Adipocyte (in vitro differentiated cells): Measurements from ENCODE around the gene SPTBN2.

Experiments used
- DNase-seq: peaks from one replicate; pipeline ENCODE4 v3.0.0-alpha.2; 2015; ENCODE audit warnings: low read depth
- H3K27me3 ChIP-seq: replicated peaks from 2 replicates; pipeline ENCODE4 v1.7.0; 2013; ENCODE audit warnings: mild to moderate bottlenecking, low read length, moderate library complexity; ENCODE audit not compliant: control insufficient read depth, insufficient read depth
- H3K36me3 ChIP-seq: 2 replicates; pipeline ENCODE4 v1.7.0; 2013; ENCODE audit warnings: low read length, mild to moderate bottlenecking, moderate library complexity; ENCODE audit not compliant: control insufficient read depth, insufficient read depth, severe bottlenecking
- H3K4me1 ChIP-seq: 2 replicates; pipeline ENCODE4 v1.7.0; 2013; ENCODE audit warnings: mild to moderate bottlenecking, low read length, moderate library complexity; ENCODE audit not compliant: control insufficient read depth, insufficient read depth
- H3K4me3 ChIP-seq: 2 replicates; pipeline ENCODE4 v1.7.0; 2013; ENCODE audit warnings: mild to moderate bottlenecking, low read length, moderate library complexity
- H3K9ac ChIP-seq: 2 replicates; pipeline ENCODE4 v1.7.0; 2013; ENCODE audit warnings: mild to moderate bottlenecking, low read length, moderate library complexity
- H3K9me3 ChIP-seq: 2 replicates; pipeline ENCODE4 v1.7.0; 2013; ENCODE audit warnings: mild to moderate bottlenecking, low read length, moderate library complexity; ENCODE audit not compliant: control insufficient read depth

The SPTBN2 gene

DNA sequence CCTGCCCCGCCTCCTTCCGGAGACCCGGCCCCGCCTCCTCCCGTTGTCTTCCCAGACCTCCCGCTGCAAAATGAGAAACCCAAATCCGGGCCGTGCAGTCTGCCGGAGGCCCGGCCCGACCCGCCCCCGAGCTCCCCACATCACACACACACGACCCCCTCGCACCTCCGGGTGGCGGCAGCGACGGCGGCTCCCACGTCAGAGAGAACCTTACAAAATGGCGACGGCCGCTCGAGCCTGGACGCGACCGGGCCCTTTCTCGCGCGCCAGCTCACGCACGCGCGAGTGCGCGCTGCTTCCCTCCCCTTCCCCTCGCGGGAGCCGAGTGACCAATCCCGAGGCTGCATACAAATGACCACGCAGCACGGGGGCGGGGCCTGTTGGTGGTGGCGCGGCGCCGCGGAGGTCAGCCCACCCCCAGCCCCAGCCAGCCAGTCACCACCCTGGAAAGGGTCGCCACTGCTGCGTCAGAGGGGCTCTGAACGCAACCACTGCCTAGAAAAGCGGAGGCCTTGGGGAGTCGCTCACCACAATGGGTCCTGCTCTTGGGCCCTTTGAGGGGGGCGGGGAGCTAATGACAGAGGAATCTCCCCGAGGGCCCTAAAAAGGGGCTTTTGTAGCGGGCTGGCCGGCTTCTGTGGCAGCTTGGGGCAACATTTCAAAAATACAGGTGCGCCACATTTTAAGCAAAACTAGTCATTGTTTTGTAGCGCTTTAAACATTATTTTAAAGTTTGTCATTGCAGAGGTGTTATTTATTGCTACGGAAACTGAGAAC lies 51.2 kb downstream of the SPTBN2 start, which contains the start of gene RBM4B:
Gene RBM4B (minus strand): TSS at position 289 of the 777 bp plus-strand sequence. CDS start 808 bp downstream, outside the sequence.
- Histone ChIP-seq H3K4me3 (peak within 1 kb of the TSS; percentile 81), H3K9ac (peak within 1 kb of the TSS; percentile 91), H3K4me1 (peaks cover 25% of the 10 kb centered on the region), H3K9me3 (no peaks in the 10 kb centered on the region), H3K36me3 (peaks cover 13% of the 10 kb centered on the region), H3K27me3 (no peaks in the 10 kb centered on the region)
- DNase-seq, result peak; percentile 99

DNA sequence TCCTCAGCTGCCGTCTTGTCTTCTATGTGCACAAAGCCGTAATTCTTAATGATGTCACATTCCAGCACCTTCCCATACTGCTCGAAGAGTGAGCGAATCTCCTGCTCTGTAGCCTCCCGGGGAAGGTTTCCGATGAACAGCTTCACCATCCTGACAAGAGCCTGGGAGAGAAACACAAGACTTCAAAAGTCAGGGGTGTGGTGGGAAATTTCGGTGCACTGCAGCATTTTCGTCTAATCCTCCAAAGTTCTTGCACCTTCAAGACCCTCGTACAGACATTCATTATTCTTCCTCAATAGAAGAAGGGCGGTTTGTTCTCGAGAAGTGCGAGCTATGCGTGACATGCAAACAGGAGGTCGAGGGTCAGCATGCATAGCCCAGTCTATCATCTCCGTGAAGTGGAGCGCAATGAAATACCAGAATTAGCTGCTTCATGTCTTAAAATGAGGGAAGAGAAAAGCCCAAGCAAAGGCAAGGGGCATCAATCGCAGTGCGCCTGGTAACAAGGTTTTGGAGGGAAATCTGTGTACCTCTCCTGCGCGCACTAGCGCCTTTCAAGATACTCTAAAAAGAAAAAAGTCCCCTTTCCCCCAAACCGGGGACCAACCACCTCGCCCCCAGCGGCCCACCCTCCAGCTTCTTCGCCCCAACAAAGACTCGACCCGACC lies 52.0 kb downstream of the SPTBN2 start:
- Histone ChIP-seq H3K27me3 (no peaks in the 10 kb centered on the region), H3K4me1 (peaks cover 25% of the 10 kb centered on the region), H3K9me3 (no peaks in the 10 kb centered on the region), H3K36me3 (peaks cover 13% of the 10 kb centered on the region), H3K9ac (peak overlapping the region; percentile 91), H3K4me3 (peak overlapping the region; percentile 81)
- DNase-seq, result no peak

DNA sequence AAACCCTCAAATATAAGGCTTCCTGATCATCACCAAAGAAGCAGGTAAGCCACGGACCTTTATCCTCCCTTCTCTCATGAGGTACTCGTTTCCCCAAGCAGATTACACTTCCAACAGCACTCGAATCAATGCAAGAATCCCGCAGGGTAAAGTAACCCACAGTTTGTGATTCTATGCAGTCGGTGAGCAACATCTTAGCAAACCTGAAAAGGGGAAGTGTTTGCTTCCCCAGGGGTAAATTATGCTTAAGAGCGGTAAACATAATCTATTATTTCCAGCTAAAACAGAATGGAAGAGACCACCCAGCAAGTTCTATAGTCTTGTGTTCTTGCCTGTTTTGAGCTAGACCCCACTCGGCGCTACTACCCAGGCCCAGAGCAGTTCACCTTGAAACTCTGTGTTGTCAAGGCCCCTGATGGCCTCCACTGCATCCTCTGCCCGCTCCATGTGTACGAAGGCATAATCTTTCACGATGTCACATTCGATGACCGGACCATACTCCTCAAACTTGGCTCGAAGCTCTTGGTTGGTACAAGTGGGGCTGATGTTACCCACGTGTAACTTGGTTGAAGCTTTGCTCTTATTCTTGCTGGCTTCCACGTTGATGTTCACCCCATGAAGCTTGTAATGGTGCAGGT lies 52.6 kb downstream of the SPTBN2 start:
- H3K36me3 ChIP-seq, result peaks cover 13% of the 10 kb centered on the region
- no peak for DNase-seq
- no peak overlapping the region for H3K9ac ChIP-seq
- no peaks in the 10 kb centered on the region for H3K9me3 ChIP-seq
- H3K4me3 ChIP-seq, result peak overlapping the region; percentile 81
- H3K27me3 ChIP-seq, result no peaks in the 10 kb centered on the region
- H3K4me1 ChIP-seq, result peaks cover 25% of the 10 kb centered on the region

DNA sequence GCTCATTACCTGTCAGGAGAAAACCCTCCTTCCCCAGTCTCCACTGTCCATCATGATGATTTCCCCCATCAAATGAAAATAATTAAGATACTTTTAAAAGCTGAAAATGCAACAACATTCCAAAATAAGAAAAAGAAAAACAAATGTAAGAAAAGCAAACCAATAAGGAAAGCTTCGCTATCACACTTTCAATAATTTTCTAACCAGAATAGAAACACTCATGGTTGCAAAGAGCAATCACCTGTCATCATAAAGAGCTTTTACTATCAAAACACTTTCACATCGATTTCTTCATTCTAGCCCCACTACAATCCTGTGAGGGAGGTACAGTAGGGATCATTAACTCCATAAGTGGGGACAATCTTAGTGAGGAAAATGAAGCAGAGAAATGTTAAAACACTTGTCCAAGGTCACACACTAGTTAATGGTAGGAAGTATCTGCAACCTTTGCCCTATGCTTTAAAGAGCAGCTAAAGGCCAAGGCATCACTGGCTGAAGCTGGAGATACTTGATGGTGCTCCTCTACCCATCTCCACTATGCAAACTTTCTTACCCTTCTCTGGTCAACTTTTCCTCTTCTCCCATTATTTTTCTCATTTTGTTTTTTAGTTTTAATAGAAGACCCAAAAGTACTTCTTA lies 53.9 kb downstream of the SPTBN2 start:
- no peak overlapping the region for H3K4me3 ChIP-seq
- peaks cover 25% of the 10 kb centered on the region for H3K4me1 ChIP-seq
- H3K36me3 ChIP-seq, result peaks cover 13% of the 10 kb centered on the region

DNA sequence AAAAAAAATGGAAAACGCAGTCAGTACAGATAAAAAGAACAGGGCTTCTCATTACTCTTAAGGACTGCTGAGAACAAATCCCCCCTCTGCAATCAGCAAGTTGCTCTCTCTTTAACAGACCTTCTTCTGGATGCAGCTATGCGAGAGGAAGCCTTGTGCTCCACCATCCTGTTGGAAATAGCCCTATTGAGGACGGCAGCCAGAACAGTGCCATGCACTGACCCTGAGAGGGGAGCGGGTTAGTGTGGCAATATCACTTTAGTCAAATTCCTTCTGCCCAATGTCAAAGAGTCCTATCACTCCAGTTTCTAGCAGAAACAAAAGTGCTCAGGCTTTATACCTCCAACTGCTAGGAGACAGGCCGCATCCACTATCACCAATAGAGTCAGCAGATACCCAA lies 58.2 kb downstream of the SPTBN2 start:
- Histone ChIP-seq H3K9me3 (no peaks in the 10 kb centered on the region), H3K4me3 (no peak overlapping the region), H3K9ac (no peak overlapping the region), H3K4me1 (peaks cover 5% of the 10 kb centered on the region), H3K36me3 (peaks cover 40% of the 10 kb centered on the region), H3K27me3 (no peaks in the 10 kb centered on the region)
- DNase-seq, result no peak

More for the DNA sequence above, 53.9 kb downstream of the SPTBN2 start:
- Histone ChIP-seq H3K9ac (no peak overlapping the region), H3K27me3 (no peaks in the 10 kb centered on the region), H3K9me3 (no peaks in the 10 kb centered on the region)
- no peak for DNase-seq

DNA sequence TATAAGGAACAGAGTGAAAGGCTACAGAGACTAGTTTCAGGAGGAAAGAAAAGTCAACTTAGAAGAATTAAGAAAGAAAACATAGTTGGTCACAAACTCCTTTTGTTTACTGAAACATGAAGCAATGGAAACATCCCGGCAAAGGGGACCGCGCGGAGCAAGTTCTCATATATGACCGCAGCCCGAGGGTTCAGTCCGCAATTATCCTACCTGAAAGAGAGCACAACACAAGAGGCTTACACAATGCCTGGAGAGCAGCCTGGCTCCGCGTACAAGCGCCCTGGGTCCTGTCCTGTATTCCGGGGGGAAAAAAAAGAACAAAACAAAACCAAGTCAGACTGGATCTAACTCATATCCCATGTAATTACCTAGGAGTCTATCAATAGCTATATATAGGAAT lies 63.6 kb downstream of the SPTBN2 start:
- no peaks in the 10 kb centered on the region for H3K27me3 ChIP-seq
- no peaks in the 10 kb centered on the region for H3K9me3 ChIP-seq
- DNase-seq, result no peak
- peaks cover 6% of the 10 kb centered on the region for H3K4me1 ChIP-seq
- no peak overlapping the region for H3K9ac ChIP-seq
- H3K4me3 ChIP-seq, result no peak overlapping the region
- H3K36me3 ChIP-seq, result peaks cover 63% of the 10 kb centered on the region

DNA sequence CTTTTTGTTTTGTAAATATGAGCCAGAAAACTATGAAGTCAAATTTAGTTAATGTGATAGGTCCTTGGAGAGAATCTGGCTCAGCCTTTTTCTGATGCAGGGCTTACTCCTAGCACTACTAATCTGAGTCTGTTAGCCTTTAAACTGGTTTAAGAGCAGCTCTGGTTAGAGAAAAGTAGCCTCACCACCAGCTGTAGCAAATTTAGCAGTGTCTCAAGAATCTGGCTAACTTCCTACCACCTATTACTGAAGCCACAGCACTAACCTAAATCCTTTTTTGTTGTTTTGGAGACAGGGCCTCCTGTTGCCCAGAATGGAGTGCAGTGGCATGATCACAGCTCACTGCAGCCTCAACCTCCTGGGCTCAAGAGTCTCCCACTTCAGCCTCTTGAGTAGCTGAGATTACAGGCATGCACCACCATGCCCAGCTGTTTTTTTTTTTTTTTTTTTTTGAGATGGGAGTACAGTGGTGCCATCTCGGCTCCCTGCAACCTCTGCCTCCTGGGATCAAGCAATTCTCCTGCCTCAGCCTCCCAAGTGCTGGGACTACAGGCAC lies 65.2 kb downstream of the SPTBN2 start:
- peaks cover 68% of the 10 kb centered on the region for H3K36me3 ChIP-seq
- H3K27me3 ChIP-seq, result no peaks in the 10 kb centered on the region
- no peak overlapping the region for H3K4me3 ChIP-seq
- no peak for DNase-seq
- peaks cover 6% of the 10 kb centered on the region for H3K4me1 ChIP-seq
- H3K9ac ChIP-seq, result no peak overlapping the region
- H3K9me3 ChIP-seq, result no peaks in the 10 kb centered on the region

DNA sequence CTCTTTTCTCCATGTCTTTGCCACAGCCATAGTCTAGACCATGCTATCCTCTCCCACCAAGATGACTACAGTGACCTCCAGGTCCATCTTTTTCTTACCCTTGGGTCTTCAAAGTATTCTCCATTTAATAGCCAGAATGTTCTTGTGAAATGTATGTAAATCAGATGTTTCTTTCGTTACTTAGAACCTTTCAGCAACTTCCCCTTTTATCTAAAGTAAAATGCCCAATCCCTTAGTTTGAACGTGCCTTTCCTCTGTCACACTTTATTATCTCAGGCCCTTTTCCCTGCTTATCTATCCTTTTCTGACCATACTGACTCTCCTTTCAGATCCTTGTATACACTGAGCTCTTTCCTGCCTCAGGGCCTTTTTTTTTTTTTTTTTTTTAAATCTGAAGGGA lies 69.3 kb downstream of the SPTBN2 start:
- H3K9me3 ChIP-seq, result no peaks in the 10 kb centered on the region
- no peaks in the 10 kb centered on the region for H3K27me3 ChIP-seq
- no peak for DNase-seq
- peaks cover 6% of the 10 kb centered on the region for H3K4me1 ChIP-seq
- no peak overlapping the region for H3K9ac ChIP-seq
- H3K4me3 ChIP-seq, result no peak overlapping the region
- H3K36me3 ChIP-seq, result peaks cover 32% of the 10 kb centered on the region

DNA sequence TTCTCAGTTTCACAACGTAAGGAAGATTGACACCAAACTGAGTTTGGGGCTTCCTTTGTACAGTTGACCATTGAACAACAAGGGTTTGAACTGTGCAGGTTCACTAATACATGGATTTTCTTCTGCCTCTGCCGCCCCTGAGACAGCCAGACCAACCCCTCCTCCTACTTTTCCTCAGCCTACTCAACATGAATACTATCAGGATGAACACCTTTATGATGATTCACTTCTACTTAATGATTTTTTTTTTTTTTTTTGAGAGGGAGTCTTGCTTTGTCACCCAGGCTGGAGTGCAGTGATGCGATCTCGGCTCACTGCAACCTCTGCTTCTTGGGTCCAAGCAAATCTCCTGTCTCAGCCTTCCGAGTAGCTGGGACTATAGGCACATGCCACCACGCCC lies 75.9 kb downstream of the SPTBN2 start:
- Histone ChIP-seq H3K36me3 (peaks cover 15% of the 10 kb centered on the region), H3K9me3 (no peaks in the 10 kb centered on the region)
- DNase-seq, result no peak

DNA sequence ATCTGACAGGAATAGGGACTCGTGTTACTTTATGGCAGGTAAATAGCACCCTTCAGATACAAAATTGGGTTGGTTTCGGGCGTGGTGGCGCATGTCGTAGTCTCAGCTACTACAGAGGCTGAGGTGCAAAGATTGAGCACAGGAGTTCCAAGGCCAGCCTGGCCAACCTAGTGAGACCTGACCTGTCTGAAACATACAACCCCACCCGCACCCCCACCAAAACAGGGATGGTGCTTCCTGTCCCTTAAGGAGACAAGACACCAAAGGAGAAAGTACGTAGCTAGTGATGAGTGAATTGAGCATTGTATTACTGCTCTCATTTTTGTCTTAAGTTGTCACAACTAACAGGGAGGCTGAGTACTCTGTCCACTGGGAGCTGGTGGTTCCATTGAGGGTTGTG lies 76.4 kb downstream of the SPTBN2 start:
- H3K27me3 ChIP-seq, result no peaks in the 10 kb centered on the region
- no peaks in the 10 kb centered on the region for H3K4me1 ChIP-seq
- no peaks in the 10 kb centered on the region for H3K9me3 ChIP-seq
- no peak overlapping the region for H3K9ac ChIP-seq
- DNase-seq, result no peak
- H3K36me3 ChIP-seq, result peaks cover 18% of the 10 kb centered on the region
- no peak overlapping the region for H3K4me3 ChIP-seq

More for the DNA sequence above, 75.9 kb downstream of the SPTBN2 start:
- H3K9ac ChIP-seq, result no peak overlapping the region
- no peak overlapping the region for H3K4me3 ChIP-seq
- no peaks in the 10 kb centered on the region for H3K27me3 ChIP-seq
- no peaks in the 10 kb centered on the region for H3K4me1 ChIP-seq

DNA sequence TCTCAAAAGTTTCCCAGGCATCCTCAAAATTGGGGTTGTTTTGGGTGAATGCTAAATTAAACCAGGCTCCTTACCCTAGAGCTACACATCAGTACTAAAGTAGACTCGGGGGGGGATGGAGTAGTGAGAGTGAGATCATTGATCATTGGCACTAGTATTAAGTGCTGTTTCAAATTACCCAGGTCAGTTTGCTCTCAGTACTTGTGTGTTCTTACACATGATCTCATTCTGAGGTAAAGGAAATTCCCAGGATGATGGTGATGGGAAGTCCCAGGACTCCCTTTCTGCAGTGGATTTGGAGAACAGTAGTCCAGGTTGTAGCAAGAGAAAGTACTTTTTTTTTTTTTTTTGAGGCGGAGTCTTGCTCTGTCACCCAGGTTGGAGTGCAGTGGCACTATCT lies 78.0 kb downstream of the SPTBN2 start:
- H3K4me1 ChIP-seq, result peaks cover 1% of the 10 kb centered on the region
- H3K4me3 ChIP-seq, result no peak overlapping the region
- no peak for DNase-seq
- no peak overlapping the region for H3K9ac ChIP-seq
- H3K9me3 ChIP-seq, result no peaks in the 10 kb centered on the region
- peaks cover 35% of the 10 kb centered on the region for H3K36me3 ChIP-seq
- H3K27me3 ChIP-seq, result no peaks in the 10 kb centered on the region
